Neural progenitor cell (in vitro differentiated cells): ENCODE measurements around the gene TRPM1.

Experiments
- CTCF ChIP-seq: fragments of 200-600 bp; sonication (generic); IDR thresholded peaks from 2 replicates; pipeline ENCODE4 v1.5.1; 2017; ENCODE audit warnings: antibody characterized with exemption, mild to moderate bottlenecking
- EZH2phosphoT487 ChIP-seq: fragments of 200-600 bp; sonication (generic); IDR thresholded peaks from 2 replicates; pipeline ENCODE4 v1.6.1; 2017; ENCODE audit warnings: antibody characterized with exemption

- no peak for TF ChIP-seq CTCF
- TF ChIP-seq EZH2phosphoT487: no peak
Observed at GRCh38 chr15:31036783-31037182, 64.7 kb downstream of the TRPM1 start.
